Muscle layer of colon (tissue), 2 donors: ENCODE data around the gene TKTL1.

Experiments used
- H3K27ac ChIP-seq: one replicate; pipeline ENCODE4 v1.7.0; 2013; ENCODE audit warnings: low read depth, mild to moderate bottlenecking, low read length, moderate library complexity
- H3K27me3 ChIP-seq, 2 donors: one replicate each; pipeline ENCODE4 v1.7.0; 2013; ENCODE audit warnings: low read length in 2 of 2, mild to moderate bottlenecking in 2 of 2; ENCODE audit not compliant: insufficient read depth in 2 of 2, control insufficient read depth in 1 of 2
- H3K36me3 ChIP-seq: one replicate; pipeline ENCODE4 v1.7.0; 2013; ENCODE audit warnings: mild to moderate bottlenecking, low read length; ENCODE audit not compliant: insufficient read depth
- H3K4me1 ChIP-seq: one replicate; pipeline ENCODE4 v1.7.0; 2013; ENCODE audit warnings: mild to moderate bottlenecking, low read length; ENCODE audit not compliant: insufficient read depth
- H3K4me3 ChIP-seq, 2 donors: one replicate each; pipeline ENCODE4 v1.7.0; 2013; ENCODE audit warnings: low read length in 2 of 2, low read depth in 1 of 2, mild to moderate bottlenecking in 1 of 2, moderate library complexity in 1 of 2
- H3K9ac ChIP-seq: one replicate; pipeline ENCODE4 v1.7.0; 2013; ENCODE audit warnings: low read length
- H3K9me3 ChIP-seq: one replicate; pipeline ENCODE4 v1.7.0; 2013; ENCODE audit warnings: mild to moderate bottlenecking, low read length
- donor health status: abdominal sarcoma.
- donor health status: Adenocarcinoma of cecum.

TKTL1 gene

GRCh38 chrX:154310616-154311536 lies 15.3 kb downstream of the TKTL1 start:
- H3K27me3 ChIP-seq: peaks cover 0 to 4% of the 10 kb centered on the region in 2 donors
- no peak overlapping the region for H3K9ac ChIP-seq
- H3K4me1 ChIP-seq: no peaks in the 10 kb centered on the region
- H3K9me3 ChIP-seq: no peaks in the 10 kb centered on the region
- no peaks in the 10 kb centered on the region for H3K36me3 ChIP-seq
- no peak overlapping the region for H3K27ac ChIP-seq
- no peak overlapping the region for H3K4me3 ChIP-seq

GRCh38 chrX:154312116-154312515 lies 16.5 kb downstream of the TKTL1 start:
- Histone ChIP-seq H3K4me3 (no peak overlapping the region), H3K9me3 (no peaks in the 10 kb centered on the region), H3K9ac (no peak overlapping the region), H3K4me1 (no peaks in the 10 kb centered on the region), H3K27ac (no peak overlapping the region), H3K27me3 (peaks cover 0 to 4% of the 10 kb centered on the region in 2 donors), H3K36me3 (no peaks in the 10 kb centered on the region)

- Histone ChIP-seq H3K9ac (no peak overlapping the region), H3K27ac (no peak overlapping the region), H3K36me3 (no peaks in the 10 kb centered on the region), H3K4me3 (no peak overlapping the region), H3K27me3 (peaks cover 0 to 8% of the 10 kb centered on the region in 2 donors), H3K4me1 (no peaks in the 10 kb centered on the region), H3K9me3 (no peaks in the 10 kb centered on the region)
These were observed 17.6 kb downstream of the TKTL1 start for GRCh38 chrX:154313147-154313546.

GRCh38 chrX:154315416-154315815 lies 19.8 kb downstream of the TKTL1 start:
- Histone ChIP-seq H3K9ac (no peak overlapping the region), H3K27ac (no peak overlapping the region), H3K36me3 (no peaks in the 10 kb centered on the region), H3K9me3 (no peaks in the 10 kb centered on the region), H3K4me3 (no peak overlapping the region), H3K27me3 (peaks cover 0 to 18% of the 10 kb centered on the region in 2 donors), H3K4me1 (no peaks in the 10 kb centered on the region)

GRCh38 chrX:154317391-154317995 lies 21.9 kb downstream of the TKTL1 start:
- Histone ChIP-seq H3K36me3 (no peaks in the 10 kb centered on the region), H3K9me3 (no peaks in the 10 kb centered on the region), H3K27me3 (peaks cover 0 to 20% of the 10 kb centered on the region in 2 donors), H3K4me3 (no peak overlapping the region), H3K4me1 (no peaks in the 10 kb centered on the region), H3K9ac (no peak overlapping the region), H3K27ac (no peak overlapping the region)

- H3K36me3 ChIP-seq: no peaks in the 10 kb centered on the region
- H3K9ac ChIP-seq: no peak overlapping the region
- H3K27me3 ChIP-seq: peaks cover 0 to 20% of the 10 kb centered on the region in 2 donors
- no peaks in the 10 kb centered on the region for H3K9me3 ChIP-seq
- peaks cover 6% of the 10 kb centered on the region for H3K4me1 ChIP-seq
- H3K27ac ChIP-seq: no peak overlapping the region
- H3K4me3 ChIP-seq: no peak overlapping the region
These were observed 24.8 kb downstream of the TKTL1 start for GRCh38 chrX:154320406-154320805.

- no peak overlapping the region for H3K27ac ChIP-seq
- no peaks in the 10 kb centered on the region for H3K9me3 ChIP-seq
- no peak overlapping the region for H3K9ac ChIP-seq
- peaks cover 0 to 20% of the 10 kb centered on the region in 2 donors for H3K27me3 ChIP-seq
- peaks cover 11% of the 10 kb centered on the region for H3K4me1 ChIP-seq
- H3K36me3 ChIP-seq: no peaks in the 10 kb centered on the region
- no peak overlapping the region for H3K4me3 ChIP-seq
These were observed 25.6 kb downstream of the TKTL1 start for GRCh38 chrX:154321152-154321551.

- H3K9me3 ChIP-seq: no peaks in the 10 kb centered on the region
- H3K36me3 ChIP-seq: no peaks in the 10 kb centered on the region
- no peak overlapping the region for H3K27ac ChIP-seq
- no peak overlapping the region for H3K4me3 ChIP-seq
- H3K27me3 ChIP-seq: peaks cover 0 to 20% of the 10 kb centered on the region in 2 donors
- peaks cover 11% of the 10 kb centered on the region for H3K4me1 ChIP-seq
- H3K9ac ChIP-seq: no peak overlapping the region
These were observed 26.0 kb downstream of the TKTL1 start for GRCh38 chrX:154321594-154321993.

- peaks cover 0 to 13% of the 10 kb centered on the region in 2 donors for H3K27me3 ChIP-seq
- no peaks in the 10 kb centered on the region for H3K36me3 ChIP-seq
- no peak overlapping the region for H3K9ac ChIP-seq
These were observed 27.3 kb downstream of the TKTL1 start for GRCh38 chrX:154322890-154323289.

GRCh38 chrX:154323537-154323936 lies 27.9 kb downstream of the TKTL1 start:
- peaks cover 11% of the 10 kb centered on the region for H3K4me1 ChIP-seq

More at GRCh38 chrX:154322890-154323289, 27.3 kb downstream of the TKTL1 start:
- no peaks in the 10 kb centered on the region for H3K9me3 ChIP-seq
- H3K4me3 ChIP-seq: no peak overlapping the region
- peaks cover 11% of the 10 kb centered on the region for H3K4me1 ChIP-seq
- H3K27ac ChIP-seq: no peak overlapping the region

GRCh38 chrX:154325541-154325940 lies 29.9 kb downstream of the TKTL1 start:
- no peak overlapping the region for H3K4me3 ChIP-seq
- H3K36me3 ChIP-seq: no peaks in the 10 kb centered on the region
- no peak overlapping the region for H3K9ac ChIP-seq
- peaks cover 11% of the 10 kb centered on the region for H3K4me1 ChIP-seq
- H3K27ac ChIP-seq: no peak overlapping the region
- H3K9me3 ChIP-seq: no peaks in the 10 kb centered on the region
- peaks cover 0 to 1% of the 10 kb centered on the region in 2 donors for H3K27me3 ChIP-seq

More at GRCh38 chrX:154323537-154323936, 27.9 kb downstream of the TKTL1 start:
- Histone ChIP-seq H3K9ac (no peak overlapping the region), H3K27me3 (peaks cover 0 to 12% of the 10 kb centered on the region in 2 donors), H3K4me3 (no peak overlapping the region), H3K9me3 (no peaks in the 10 kb centered on the region), H3K27ac (no peak overlapping the region), H3K36me3 (no peaks in the 10 kb centered on the region)
